Measurements from ENCODE around the gene CLDN3. TPM values are rescaled to one million over a fixed set of nuclear protein-coding genes. Genes with fewer than 3 reads are reported as not detected.

The CLDN3 gene
- total and polyA plus RNA-seq, 9 of the 15 experiments (the other 6 are each of a cell fraction or from before 2014, with no cell fraction given): 0.29 TPM; not detected in 8

GRCh38 chr7:73774923-73775322, 4.9 kb upstream of the CLDN3 start (continued):
- TF ChIP-seq MEIS2 (IDR thresholded peaks at IDR 0.05; ENCODE audit: partially characterized antibody) (no peak), E2F5 (CRISPR knock-in tag; IDR thresholded peaks at IDR 0.05) (no peak), RNF219 (CRISPR knock-in tag; IDR thresholded peaks at IDR 0.05) (no peak), THRA (IDR thresholded peaks at IDR 0.05) (no peak), CBX3 (IDR thresholded peaks at IDR 0.05; ENCODE audit: borderline replicate concordance in 1 of 2, low read length in 2 of 2) (no peak), ZNF384 (IDR thresholded peaks at IDR 0.05; ENCODE audit: low read depth, low read length) (no peak), KAT7 (CRISPR knock-in tag; IDR thresholded peaks at IDR 0.05; ENCODE audit: borderline replicate concordance) (no peak), EWSR1 (IDR thresholded peaks at IDR 0.05; ENCODE audit: borderline replicate concordance, low read depth, partially characterized antibody) (no peak), MTA3 (IDR thresholded peaks at IDR 0.05; ENCODE audit: borderline replicate concordance) (no peak), LCOR (CRISPR knock-in tag; IDR thresholded peaks at IDR 0.05) (no peak), ZNF75A (CRISPR knock-in tag; IDR thresholded peaks at IDR 0.05) (no peak), YBX1 (IDR thresholded peaks at IDR 0.05) (no peak), CHAMP1 (IDR thresholded peaks at IDR 0.05) (no peak), ZNF316 (IDR thresholded peaks at IDR 0.05) (peak; percentile 100), ADNP (tag; IDR thresholded peaks at IDR 0.05) (0 out of 2 replicates have a peak, but pooled peaks have one; percentile 15), FIP1L1 (IDR thresholded peaks at IDR 0.05; ENCODE audit: low read depth, low read length, poor library complexity, severe bottlenecking) (no peak), NFIC (IDR thresholded peaks at IDR 0.05) (no peak), BCL6 (CRISPR knock-in tag; IDR thresholded peaks at IDR 0.05) (no peak), EP400 (IDR thresholded peaks at IDR 0.05) (0 out of 2 replicates have a peak, but pooled peaks have one; percentile 22), EP300 (IDR thresholded peaks at IDR 0.05; ENCODE audit: low read length) (peak; percentile 62), CBFB (CRISPR knock-in tag; IDR thresholded peaks at IDR 0.05) (no peak), SNRNP70 (optimal IDR thresholded peaks at IDR 0.05; ENCODE audit: low read depth, low read length) (no peak), DACH1 (IDR thresholded peaks at IDR 0.05; ENCODE audit: partially characterized antibody) (peak; percentile 7), HNRNPK (IDR thresholded peaks at IDR 0.05; ENCODE audit: low read depth, low read length, poor library complexity, severe bottlenecking) (no peak), ZNF551 (CRISPR knock-in tag; IDR thresholded peaks at IDR 0.05) (no peak), POLR2B (IDR thresholded peaks at IDR 0.05; ENCODE audit: low read depth, partially characterized antibody) (no peak)
